ENCODE data around the gene CCDC80.

The CCDC80 gene

DNA sequence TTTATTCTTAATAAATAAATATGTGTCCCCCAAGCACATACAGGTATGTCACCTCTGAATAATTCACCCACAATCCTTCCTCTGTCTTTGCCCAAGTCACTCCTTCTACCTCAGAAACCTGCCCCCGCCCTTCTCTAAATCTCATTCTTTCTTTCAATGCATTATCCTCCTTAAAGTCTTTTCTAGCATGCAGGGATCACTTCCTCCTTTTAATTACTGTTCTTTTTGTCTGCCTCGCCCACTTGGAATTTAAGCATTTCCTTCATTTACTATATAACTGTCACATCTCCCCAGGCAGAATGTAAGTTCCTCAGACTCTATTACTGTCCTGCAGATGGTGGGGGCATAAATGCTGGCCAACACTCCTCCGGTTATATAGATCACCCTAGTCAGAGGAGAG, 7.8 kb downstream of the CCDC80 start:
- DNase-seq, result no peak

- no peak for DNase-seq
Measured at GRCh38 chr3:112632596-112632995, 8.3 kb downstream of the CCDC80 start.

DNA sequence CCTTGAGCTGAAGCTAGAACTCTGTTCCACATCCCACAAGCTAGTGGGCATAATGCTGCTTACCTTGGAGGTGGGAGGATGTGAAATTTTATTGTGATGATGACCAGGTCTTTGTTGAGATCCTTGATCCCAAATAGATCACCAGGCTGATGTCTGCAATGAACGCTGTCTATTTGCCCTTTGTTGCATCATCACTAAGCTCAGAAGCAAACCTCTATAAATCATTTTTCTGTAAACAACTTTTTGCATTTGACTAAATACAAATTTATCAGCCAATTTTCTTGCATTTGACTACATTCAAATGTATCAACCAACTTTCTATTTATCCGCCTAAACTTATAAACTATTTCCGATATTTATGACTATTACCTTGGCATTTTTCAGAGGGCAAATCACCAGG, 9.7 kb downstream of the CCDC80 start:
- DNase-seq, result no peak

- DNase-seq, result peak; percentile 32
Measured at GRCh38 chr3:112629425-112629824, 11.5 kb downstream of the CCDC80 start.

- DNase-seq, result no peak
Measured at GRCh38 chr3:112627919-112628466, 12.9 kb downstream of the CCDC80 start.

GRCh38 chr3:112627419-112627818, 13.5 kb downstream of the CCDC80 start:
- DNase-seq, result no peak

DNA sequence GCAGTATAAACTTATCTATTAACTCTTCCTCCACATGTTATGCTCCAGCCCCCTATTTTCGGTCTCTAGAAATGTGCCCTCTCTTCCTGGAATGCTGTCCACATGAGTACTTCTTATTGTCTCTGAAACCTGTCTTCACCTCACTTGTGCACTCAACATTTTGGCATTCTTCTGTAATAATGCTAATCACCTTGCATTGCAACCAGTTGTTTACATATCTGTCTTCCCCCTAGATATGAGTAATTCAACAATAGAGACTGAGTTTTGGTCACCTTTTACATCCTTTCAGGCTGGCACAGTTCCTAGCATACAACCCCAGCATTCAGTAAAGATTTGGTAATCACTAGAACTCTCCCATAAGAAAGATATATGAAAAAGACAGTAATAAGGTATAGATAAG, 17.2 kb downstream of the CCDC80 start:
- no peak for DNase-seq

DNA sequence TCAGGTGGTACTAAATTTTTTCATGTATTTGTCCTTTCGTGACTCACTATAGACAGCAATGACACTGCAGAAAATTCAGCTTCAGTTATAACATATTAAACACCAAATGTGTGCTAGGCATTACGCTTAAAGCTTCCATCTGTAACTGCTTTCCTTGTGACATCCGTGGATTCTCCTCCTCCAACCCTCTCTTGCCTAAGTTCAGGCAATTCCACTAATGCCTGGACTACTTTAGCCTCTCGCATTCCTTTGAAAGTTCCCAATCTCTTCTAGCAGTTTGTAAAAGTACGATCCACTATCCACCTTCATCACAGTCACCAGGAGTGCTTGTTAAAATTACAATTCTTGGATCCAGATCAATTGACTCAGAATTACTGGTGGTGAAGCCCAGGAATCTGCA, 17.7 kb downstream of the CCDC80 start:
- no peak for DNase-seq

DNA sequence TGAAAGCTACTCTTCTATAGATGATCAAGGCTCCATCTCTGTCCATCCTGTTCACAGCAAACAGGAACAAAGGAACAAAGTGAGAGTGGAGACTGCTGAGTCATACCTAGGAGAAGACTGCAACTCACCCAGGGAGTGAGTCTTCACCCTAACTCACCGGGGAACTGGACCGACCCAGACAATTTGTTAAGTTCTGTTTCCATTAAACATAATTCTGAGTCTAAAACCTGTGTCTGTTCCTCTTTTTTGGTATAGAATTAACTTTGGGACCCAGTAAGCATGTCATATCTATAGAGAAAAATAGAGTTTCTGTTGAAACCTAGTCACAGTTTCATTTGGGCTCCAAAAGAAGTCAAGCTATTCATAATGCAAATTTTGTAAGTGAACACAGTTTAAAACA, 21.6 kb downstream of the CCDC80 start:
- no peak for DNase-seq

DNA sequence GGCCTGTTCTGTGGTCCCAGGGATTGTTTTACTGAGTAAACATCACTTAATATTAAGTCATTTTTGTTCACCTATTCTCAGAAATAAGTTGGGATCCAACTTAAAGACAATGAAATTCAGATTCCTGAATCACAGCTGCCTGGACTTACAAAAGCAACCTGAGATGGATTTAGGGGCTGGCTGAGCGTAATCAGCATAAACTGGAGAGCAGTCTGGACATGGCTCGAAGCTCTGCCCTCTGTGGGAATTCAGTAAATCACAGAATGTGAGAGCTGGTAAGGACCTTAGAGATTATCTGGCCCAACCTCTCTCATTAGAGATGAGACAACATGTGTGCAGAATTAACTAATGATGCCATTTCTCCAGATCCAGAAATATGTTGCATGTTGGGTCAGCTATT, 23.7 kb downstream of the CCDC80 start:
- no peak for DNase-seq

DNA sequence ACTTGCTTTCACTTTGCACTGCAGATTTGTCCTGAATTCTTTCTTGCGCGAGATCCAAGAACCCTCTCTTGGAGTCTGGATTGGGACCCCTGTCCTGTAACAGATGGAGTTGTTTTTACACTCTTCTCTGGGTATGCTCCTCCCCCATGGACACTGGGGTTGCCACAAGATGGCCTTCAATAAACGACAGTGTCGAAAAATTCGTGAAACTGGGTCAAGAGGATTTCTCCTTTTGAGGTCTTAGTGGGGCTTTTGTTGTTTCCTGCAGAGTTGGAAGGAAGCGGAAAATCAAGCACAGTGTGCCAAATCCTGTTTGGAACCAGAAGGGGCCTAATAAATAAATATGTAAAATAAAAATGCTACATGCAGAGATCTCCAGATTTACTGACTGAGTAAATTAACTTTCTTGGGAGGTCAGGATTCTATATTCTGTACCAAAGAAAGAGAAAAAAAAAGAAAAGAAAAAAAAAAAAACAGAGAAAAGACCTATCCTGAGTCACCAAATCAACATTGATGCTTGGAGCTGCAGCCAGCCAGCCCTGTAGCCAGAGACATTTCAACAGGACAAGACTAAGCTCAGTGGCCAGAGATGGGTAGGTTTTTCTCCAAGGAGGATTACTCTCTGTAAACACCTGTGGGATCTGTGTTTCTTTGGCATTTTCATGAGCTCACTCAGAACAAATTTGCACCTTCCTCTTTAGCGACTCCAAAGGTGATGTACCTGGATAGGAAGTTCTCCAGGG, 24.8 kb downstream of the CCDC80 start:
- DNase-seq, result no peak

DNA sequence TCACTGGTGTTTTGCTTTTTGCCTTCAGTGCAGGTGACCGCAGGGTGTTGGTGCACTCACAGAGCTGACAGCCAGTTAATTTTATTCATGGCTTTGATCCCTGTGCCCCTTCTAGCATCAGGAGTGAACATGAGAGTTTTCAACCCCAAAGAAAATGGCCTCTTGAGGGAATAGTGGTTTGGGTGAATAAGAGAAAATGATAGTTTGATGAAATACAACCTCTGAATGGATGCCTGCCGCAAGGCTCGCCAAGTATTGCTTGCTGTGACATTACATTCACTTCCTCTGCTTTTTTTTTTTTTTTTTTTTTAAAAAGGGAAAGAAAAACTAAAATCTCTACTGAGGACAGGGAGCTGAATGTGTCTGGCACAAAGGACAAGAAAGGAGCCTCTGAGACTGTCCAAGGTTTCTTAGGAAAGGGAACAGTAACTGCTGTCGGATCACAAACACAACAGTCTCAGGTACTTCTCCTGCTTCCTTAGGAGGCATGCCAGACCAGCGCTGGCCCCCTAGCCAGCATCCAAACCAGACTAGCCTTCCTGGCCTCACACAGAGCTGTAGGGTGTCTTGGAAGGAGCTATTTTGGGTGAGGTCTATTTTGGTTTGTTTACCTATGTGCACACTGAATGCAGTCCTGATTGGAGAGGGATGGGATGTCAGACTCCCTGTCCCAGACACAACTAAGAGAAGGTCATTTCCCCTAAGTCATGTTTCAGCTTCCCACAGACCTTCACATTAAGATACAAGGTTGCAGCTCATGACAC, 29.0 kb downstream of the CCDC80 start:
- DNase-seq, result no peak

GRCh38 chr3:112610121-112610520, 30.8 kb downstream of the CCDC80 start:
- DNase-seq, result no peak

GRCh38 chr3:112607863-112608262, 33.1 kb downstream of the CCDC80 start:
- no peak for DNase-seq

GRCh38 chr3:112606098-112606497, 34.8 kb downstream of the CCDC80 start:
- no peak for DNase-seq

GRCh38 chr3:112605285-112605684, 35.7 kb downstream of the CCDC80 start:
- DNase-seq, result peak; percentile 2

- no peak for DNase-seq
Measured at GRCh38 chr3:112604536-112604935, 36.4 kb downstream of the CCDC80 start.

DNA sequence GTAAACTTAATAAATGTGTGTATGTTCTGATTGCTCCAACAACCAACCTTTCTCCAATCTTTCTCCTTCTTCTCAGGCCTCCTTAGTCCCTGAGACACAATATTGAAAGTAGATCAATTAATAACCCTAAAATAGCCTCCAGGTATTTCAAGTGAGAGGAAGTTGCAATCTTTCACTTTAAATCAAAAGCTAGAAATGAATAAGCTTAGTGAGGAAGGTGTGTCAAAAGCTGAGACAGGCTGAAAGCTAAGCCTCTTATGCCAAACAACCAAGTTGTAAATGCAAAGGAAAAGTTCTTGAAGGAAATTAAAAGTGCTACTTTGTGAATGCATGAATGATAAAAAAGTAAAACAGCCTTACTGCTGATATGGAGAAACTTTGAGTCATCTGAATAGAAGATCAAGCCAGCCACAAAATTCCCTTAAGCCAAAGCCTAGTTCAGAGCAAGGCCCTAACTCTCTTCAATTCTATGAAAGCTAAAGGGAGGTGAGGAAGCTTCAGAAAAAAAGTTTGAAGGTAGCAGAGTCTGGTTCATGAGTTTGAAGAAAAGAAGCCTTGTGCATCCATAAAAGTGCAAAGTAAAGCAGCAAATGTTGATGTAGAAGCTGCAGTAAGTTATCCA, 38.6 kb downstream of the CCDC80 start:
- no peak for DNase-seq

GRCh38 chr3:112598731-112599130, 42.2 kb downstream of the CCDC80 start:
- no peak for DNase-seq

- no peak for DNase-seq
Measured at GRCh38 chr3:112597945-112598344, 43.0 kb downstream of the CCDC80 start.

GRCh38 chr3:112594856-112595255, 46.1 kb downstream of the CCDC80 start:
- DNase-seq, result no peak

DNA sequence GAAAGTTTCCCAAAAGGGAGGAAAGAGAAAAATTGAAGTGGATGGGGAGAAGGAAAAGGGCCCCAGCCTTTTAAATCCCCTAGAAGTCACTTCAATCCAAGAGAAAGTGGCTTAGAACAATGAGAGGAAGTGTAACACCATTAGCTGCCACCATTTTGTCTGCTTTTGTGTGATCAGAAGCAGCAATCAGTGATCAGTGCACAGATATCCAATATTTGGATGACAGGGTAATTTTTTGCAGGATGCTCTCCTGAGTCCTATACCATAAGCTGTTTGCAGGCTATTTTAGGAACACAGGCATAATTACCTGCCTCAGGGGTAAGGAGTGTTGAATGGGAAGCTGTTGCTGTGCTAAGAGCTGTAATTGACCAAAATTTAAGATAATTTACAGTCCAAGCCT, 47.7 kb downstream of the CCDC80 start:
- no peak for DNase-seq

DNA sequence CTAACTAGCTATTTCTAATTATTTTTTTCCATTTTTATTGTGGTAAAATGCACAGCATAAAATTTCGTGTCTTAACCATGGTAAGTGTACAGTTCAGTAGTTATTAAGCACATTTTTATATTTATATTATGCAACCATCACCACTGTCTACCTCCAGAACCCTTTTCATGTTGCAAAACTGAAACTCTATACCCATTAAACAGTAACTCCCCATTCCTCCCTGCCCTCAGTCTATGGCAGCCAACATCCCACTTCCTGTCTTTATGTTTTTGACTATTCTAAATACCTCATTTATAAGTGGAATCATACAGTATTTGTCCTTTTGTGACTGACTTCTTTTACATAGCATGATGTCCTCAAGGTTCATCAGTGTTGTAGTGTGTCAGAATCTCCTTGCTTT, 53.6 kb downstream of the CCDC80 start:
- DNase-seq, result no peak

DNA sequence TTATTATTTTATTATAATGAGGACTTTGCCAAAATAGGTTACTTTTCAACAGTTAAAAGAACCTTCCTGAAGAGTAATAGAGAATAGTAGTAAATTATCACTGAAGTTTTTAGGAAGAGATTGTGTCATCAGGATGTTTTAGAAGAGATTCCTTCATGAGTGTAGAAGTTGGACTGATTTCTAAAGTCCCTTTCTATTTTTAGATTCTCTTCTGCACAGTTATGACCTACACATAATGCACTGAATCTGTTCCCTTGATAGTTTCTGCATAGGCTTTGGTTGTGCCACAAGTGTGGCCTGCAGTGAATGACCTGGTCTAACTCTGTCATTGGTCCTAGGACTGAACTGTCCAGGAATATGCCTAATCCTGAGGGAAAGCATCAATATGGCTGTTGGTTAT, 55.2 kb downstream of the CCDC80 start:
- no peak for DNase-seq
